ENCODE measurements around the gene PCBP3.
"Not testable (repeated sequence)": the region's sequence is repeated elsewhere in the genome, so short reads cannot be mapped to it uniquely, and the experiment has no call there.

PCBP3 gene

DNA sequence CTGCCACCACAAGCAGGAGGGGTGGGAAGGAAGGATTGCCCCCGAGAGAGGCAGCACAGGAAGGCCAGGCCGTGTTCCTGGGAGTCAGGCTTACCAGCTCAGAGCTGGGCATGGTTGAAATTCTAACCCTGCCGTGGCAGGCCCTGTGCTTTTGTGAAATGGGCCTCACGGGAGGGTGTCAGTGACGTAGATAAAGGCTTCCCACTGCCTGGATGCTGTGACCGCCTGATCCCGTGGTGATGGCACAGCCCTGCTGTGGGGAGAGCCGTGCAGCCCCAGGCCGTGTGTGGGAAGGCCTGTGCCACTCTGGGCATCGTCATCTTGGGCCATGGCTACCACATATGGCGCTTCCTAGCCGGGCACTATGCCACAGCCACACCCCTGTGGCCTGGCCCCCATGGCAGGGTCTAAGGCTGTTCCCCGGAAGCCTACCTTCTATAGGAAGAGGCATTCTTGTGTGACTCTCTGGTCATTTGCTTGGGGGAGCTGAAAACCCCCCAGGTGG, 161.3 kb downstream of the PCBP3 start:
- ATAC-seq (ENCODE audit: insufficient read depth, low read depth) = no peak
- TF ChIP-seq EZH2 (IDR thresholded peaks at IDR 0.05; ENCODE audit: borderline replicate concordance, low read depth, low read length, severe bottlenecking) = no peak
- TF ChIP-seq, protein P1, sequence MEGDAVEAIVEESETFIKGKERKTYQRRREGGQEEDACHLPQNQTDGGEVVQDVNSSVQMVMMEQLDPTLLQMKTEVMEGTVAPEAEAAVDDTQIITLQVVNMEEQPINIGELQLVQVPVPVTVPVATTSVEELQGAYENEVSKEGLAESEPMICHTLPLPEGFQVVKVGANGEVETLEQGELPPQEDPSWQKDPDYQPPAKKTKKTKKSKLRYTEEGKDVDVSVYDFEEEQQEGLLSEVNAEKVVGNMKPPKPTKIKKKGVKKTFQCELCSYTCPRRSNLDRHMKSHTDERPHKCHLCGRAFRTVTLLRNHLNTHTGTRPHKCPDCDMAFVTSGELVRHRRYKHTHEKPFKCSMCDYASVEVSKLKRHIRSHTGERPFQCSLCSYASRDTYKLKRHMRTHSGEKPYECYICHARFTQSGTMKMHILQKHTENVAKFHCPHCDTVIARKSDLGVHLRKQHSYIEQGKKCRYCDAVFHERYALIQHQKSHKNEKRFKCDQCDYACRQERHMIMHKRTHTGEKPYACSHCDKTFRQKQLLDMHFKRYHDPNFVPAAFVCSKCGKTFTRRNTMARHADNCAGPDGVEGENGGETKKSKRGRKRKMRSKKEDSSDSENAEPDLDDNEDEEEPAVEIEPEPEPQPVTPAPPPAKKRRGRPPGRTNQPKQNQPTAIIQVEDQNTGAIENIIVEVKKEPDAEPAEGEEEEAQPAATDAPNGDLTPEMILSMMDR (IDR thresholded peaks at IDR 0.05; ENCODE audit: borderline replicate concordance, extremely low read depth, low read length, poor library complexity, severe bottlenecking) = no peak
- no peak overlapping the region for H3K27ac ChIP-seq (ENCODE audit: low read length)
- H4K20me1 ChIP-seq (ENCODE audit: insufficient read depth, low read length) = peaks cover 28% of the 10 kb centered on the region
- no peaks in the 10 kb centered on the region for H3K9me3 ChIP-seq (ENCODE audit: insufficient read depth, low read length, severe bottlenecking)
- H3K79me2 ChIP-seq (ENCODE audit: insufficient read depth, low read length) = no peaks in the 10 kb centered on the region
- no peak for DNase-seq
- no peak overlapping the region for H2AFZ ChIP-seq (ENCODE audit: low read depth, low read length)
- no peaks in the 10 kb centered on the region for H3K36me3 ChIP-seq (ENCODE audit: insufficient read depth, low read length)
- no peak overlapping the region for H3K9ac ChIP-seq (ENCODE audit: low read depth, low read length)
- H3K4me2 ChIP-seq (ENCODE audit: insufficient read depth, low read length) = no peak overlapping the region
- H3K4me3 ChIP-seq (ENCODE audit: low read depth in 1 of 2, low read length in 2 of 2) = no peak overlapping the region
- no peaks in the 10 kb centered on the region for H3K4me1 ChIP-seq (ENCODE audit: insufficient read depth, low read length)
- no peaks in the 10 kb centered on the region for H3K27me3 ChIP-seq (ENCODE audit: insufficient read depth, low read length, poor library complexity)

DNA sequence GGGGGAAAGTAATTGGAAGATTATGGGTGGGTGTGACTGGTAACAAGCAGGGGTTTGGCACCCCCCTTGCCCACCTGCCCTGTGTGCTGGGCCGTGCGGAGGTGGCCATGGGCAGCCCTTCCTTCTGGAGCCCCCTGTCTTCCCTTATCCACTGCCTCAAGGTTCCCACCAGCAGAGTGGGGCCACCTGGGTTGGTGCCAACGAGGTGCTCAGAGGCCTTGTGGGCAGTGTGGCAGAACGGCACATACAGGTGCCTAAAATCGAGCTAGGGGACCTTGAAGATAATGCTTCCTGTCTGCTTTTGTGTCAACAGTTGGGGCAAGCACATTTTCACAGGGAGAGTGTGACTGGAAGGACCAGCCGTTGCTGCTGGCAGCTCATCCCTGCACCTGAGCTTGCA, 161.8 kb downstream of the PCBP3 start:
- H3K9me3 ChIP-seq (ENCODE audit: insufficient read depth, low read length, severe bottlenecking) = no peaks in the 10 kb centered on the region
- H3K36me3 ChIP-seq (ENCODE audit: insufficient read depth, low read length) = no peaks in the 10 kb centered on the region
- no peak overlapping the region for H3K4me3 ChIP-seq (ENCODE audit: low read depth in 1 of 2, low read length in 2 of 2)
- no peak overlapping the region for H3K9ac ChIP-seq (ENCODE audit: low read depth, low read length)
- H2AFZ ChIP-seq (ENCODE audit: low read depth, low read length) = no peak overlapping the region
- H3K4me2 ChIP-seq (ENCODE audit: insufficient read depth, low read length) = no peak overlapping the region
- ATAC-seq (ENCODE audit: insufficient read depth, low read depth) = no peak
- no peaks in the 10 kb centered on the region for H3K4me1 ChIP-seq (ENCODE audit: insufficient read depth, low read length)
- DNase-seq = no peak
- TF ChIP-seq EZH2 (IDR thresholded peaks at IDR 0.05; ENCODE audit: borderline replicate concordance, low read depth, low read length, severe bottlenecking) = no peak
- TF ChIP-seq, protein P1 (IDR thresholded peaks at IDR 0.05; ENCODE audit: borderline replicate concordance, extremely low read depth, low read length, poor library complexity, severe bottlenecking) = no peak
- no peak overlapping the region for H3K27ac ChIP-seq (ENCODE audit: low read length)
- H3K27me3 ChIP-seq (ENCODE audit: insufficient read depth, low read length, poor library complexity) = no peaks in the 10 kb centered on the region
- no peaks in the 10 kb centered on the region for H3K79me2 ChIP-seq (ENCODE audit: insufficient read depth, low read length)
- H4K20me1 ChIP-seq (ENCODE audit: insufficient read depth, low read length) = peaks cover 28% of the 10 kb centered on the region

DNA sequence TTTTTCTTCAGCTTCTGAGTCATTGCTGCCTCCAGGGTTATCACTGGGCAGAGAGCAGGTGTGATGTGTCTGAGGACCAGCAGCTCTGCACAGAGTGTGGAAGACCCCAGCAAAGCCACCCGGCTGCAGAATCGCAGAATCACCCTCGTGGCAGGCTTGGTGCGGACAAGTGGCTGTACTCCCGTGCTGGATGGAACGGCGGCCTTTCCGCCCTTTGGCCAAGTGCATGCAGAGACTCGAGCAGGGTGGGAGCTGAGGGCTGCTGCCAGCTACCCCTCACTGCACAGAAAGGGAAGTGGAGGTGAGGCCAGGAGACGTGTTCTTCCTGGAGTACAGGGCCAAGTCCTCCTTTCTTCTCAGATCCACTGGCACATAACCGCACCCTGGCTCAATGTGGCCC, 162.5 kb downstream of the PCBP3 start:
- Histone ChIP-seq H2AFZ (ENCODE audit: low read depth, low read length) (no peak overlapping the region), H3K4me1 (ENCODE audit: insufficient read depth, low read length) (no peaks in the 10 kb centered on the region), H4K20me1 (ENCODE audit: insufficient read depth, low read length) (peaks cover 21% of the 10 kb centered on the region), H3K4me2 (ENCODE audit: insufficient read depth, low read length) (no peak overlapping the region), H3K36me3 (ENCODE audit: insufficient read depth, low read length) (no peaks in the 10 kb centered on the region), H3K27me3 (ENCODE audit: insufficient read depth, low read length, poor library complexity) (no peaks in the 10 kb centered on the region), H3K4me3 (ENCODE audit: low read depth in 1 of 2, low read length in 2 of 2) (no peak overlapping the region), H3K79me2 (ENCODE audit: insufficient read depth, low read length) (no peaks in the 10 kb centered on the region), H3K9me3 (ENCODE audit: insufficient read depth, low read length, severe bottlenecking) (no peaks in the 10 kb centered on the region), H3K9ac (ENCODE audit: low read depth, low read length) (no peak overlapping the region), H3K27ac (ENCODE audit: low read length) (no peak overlapping the region)
- DNase-seq = no peak
- ATAC-seq (ENCODE audit: insufficient read depth, low read depth) = no peak
- TF ChIP-seq EZH2 (IDR thresholded peaks at IDR 0.05; ENCODE audit: borderline replicate concordance, low read depth, low read length, severe bottlenecking) = no peak
- TF ChIP-seq, protein P1 (IDR thresholded peaks at IDR 0.05; ENCODE audit: borderline replicate concordance, extremely low read depth, low read length, poor library complexity, severe bottlenecking) = no peak

DNA sequence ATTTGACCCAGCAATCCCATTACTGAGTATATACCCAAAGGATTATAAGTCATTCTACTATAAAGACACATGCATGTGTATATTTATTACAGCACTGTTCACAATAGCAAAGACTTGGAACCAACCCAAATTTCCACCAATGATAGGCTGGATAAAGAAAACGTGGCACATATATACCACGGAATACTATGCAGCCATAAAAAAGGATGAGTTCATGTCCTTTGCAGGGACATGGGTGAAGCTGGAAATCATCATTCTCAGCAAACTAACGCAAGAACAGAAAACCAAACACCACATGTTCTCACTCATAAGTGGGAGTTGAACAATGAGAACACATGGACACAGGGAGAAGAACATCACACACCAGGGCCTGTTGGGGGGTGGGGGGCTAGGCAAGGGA, 165.1 kb downstream of the PCBP3 start:
- not testable (repeated sequence) for H2AFZ ChIP-seq (ENCODE audit: low read depth, low read length); H3K4me2 ChIP-seq (ENCODE audit: insufficient read depth, low read length); H3K36me3 ChIP-seq (ENCODE audit: insufficient read depth, low read length); H3K4me1 ChIP-seq (ENCODE audit: insufficient read depth, low read length); H4K20me1 ChIP-seq (ENCODE audit: insufficient read depth, low read length); ATAC-seq (ENCODE audit: insufficient read depth, low read depth); H3K9ac ChIP-seq (ENCODE audit: low read depth, low read length); H3K27ac ChIP-seq (ENCODE audit: low read length); H3K27me3 ChIP-seq (ENCODE audit: insufficient read depth, low read length, poor library complexity); DNase-seq; H3K9me3 ChIP-seq (ENCODE audit: insufficient read depth, low read length, severe bottlenecking); H3K4me3 ChIP-seq (ENCODE audit: low read depth in 1 of 2, low read length in 2 of 2); H3K79me2 ChIP-seq (ENCODE audit: insufficient read depth, low read length)
